ENCODE results near the gene CDC73.
"Not testable (repeated sequence)": the region's sequence is repeated elsewhere in the genome, so short reads cannot be mapped to it uniquely, and the experiment has no call there.

GRCh38 chr1:193266794-193267193 lies 145.0 kb downstream of the CDC73 start:
- not testable (repeated sequence) for TF ChIP-seq CTCF (IDR thresholded peaks at IDR 0.05 in 2 of 3, conservative IDR thresholded peaks at IDR 0.05 in 1 of 3; ENCODE audit: borderline replicate concordance in 1 of 3, insufficient read depth in 1 of 3, low read depth in 2 of 3, low read length in 2 of 3); POLR2A (IDR thresholded peaks at IDR 0.05; ENCODE audit: borderline replicate concordance, extremely low read depth, insufficient read depth, insufficient read length); EGR1 (IDR thresholded peaks at IDR 0.05; ENCODE audit: low read depth); YY1 (IDR thresholded peaks at IDR 0.05; ENCODE audit: extremely low read depth, insufficient replicate concordance, low read depth, low read length); ATF3 (IDR thresholded peaks at IDR 0.05); MAX (IDR thresholded peaks at IDR 0.05); POLR2AphosphoS5 (IDR thresholded peaks at IDR 0.05; ENCODE audit: low read depth, low read length); REST (IDR thresholded peaks at IDR 0.05; ENCODE audit: low read depth); EZH2 (IDR thresholded peaks at IDR 0.05); EZH2phosphoT487 (IDR thresholded peaks at IDR 0.05; ENCODE audit: borderline replicate concordance); RAD21 (IDR thresholded peaks at IDR 0.05; ENCODE audit: low read depth); TCF7L2 (IDR thresholded peaks at IDR 0.05; ENCODE audit: borderline replicate concordance, extremely low read depth, insufficient read depth, insufficient read length); ZBTB33 (IDR thresholded peaks at IDR 0.05; ENCODE audit: extremely low read depth, insufficient replicate concordance, low read length)

Data from HCT116 (cell line).